Measurements from ENCODE around the gene TBC1D3E. TPM values are rescaled to one million over a fixed set of nuclear protein-coding genes. Genes with fewer than 3 reads are reported as not detected.
"Not testable (repeated sequence)": the region's sequence is repeated elsewhere in the genome, so short reads cannot be mapped to it uniquely, and the experiment has no call there.

Gene TBC1D3E
- not detected for total RNA-seq (ENCODE audit: unreplicated experiment)
- long read RNA-seq = 0 reads

DNA sequence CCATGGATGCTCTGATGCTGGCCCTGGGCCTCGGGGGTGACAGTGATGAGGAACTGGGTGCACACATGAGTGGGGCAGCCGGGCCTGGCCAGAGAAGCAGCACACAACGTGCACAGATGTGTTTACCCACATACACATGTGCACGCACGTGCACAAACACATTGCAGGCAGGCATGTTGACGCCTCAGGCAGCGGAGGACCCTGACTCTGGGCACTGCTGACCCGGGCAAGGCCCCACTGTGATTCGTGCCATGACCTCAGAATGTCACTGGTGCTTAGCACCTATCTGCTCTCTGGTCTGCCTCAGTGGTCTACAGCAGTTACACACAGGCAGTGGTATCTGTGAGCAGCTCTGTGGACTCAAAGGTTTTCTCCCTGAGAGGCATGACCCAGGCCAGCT lies at the start of gene TBC1D3E:
Gene TBC1D3E, plus strand, starts transcription at position 301 of the 400 bp plus-strand sequence. CDS start 1,545 bp downstream, outside the sequence.
- not testable (repeated sequence) for H3K4me1 Mint-ChIP-seq (ENCODE audit: low read depth, unreplicated experiment); H3K27me3 Mint-ChIP-seq (ENCODE audit: unreplicated experiment); H3K36me3 Mint-ChIP-seq (ENCODE audit: unreplicated experiment); H3K4me3 Mint-ChIP-seq (ENCODE audit: unreplicated experiment); H3K9me3 Mint-ChIP-seq (ENCODE audit: unreplicated experiment); DNase-seq; H3K27ac Mint-ChIP-seq (ENCODE audit: unreplicated experiment)

DNA sequence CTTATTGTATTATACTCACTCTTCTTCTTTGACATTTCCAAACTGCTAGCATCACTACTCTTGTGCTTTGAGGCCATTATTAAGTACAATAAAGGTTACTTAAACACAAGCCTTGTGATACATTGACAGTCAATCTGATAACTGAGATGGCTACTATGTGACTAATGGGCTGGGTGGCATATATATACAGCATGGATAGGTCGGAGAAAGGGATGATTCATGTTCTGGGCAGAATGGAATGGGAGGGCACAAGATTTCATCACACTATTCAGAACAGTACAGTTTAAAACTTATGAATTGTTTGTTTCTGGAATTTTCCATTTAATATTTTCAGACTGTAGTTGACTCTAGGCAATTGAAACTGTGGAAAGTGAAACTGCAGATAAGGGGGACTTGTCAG lies 40.4 kb upstream of the TBC1D3E start:
- not testable (repeated sequence) for H3K27me3 Mint-ChIP-seq (ENCODE audit: unreplicated experiment); H3K4me3 Mint-ChIP-seq (ENCODE audit: unreplicated experiment); H3K4me1 Mint-ChIP-seq (ENCODE audit: low read depth, unreplicated experiment); H3K27ac Mint-ChIP-seq (ENCODE audit: unreplicated experiment); H3K36me3 Mint-ChIP-seq (ENCODE audit: unreplicated experiment); H3K9me3 Mint-ChIP-seq (ENCODE audit: unreplicated experiment); DNase-seq

- not testable (repeated sequence) for H3K9me3 Mint-ChIP-seq (ENCODE audit: unreplicated experiment); H3K4me3 Mint-ChIP-seq (ENCODE audit: unreplicated experiment); H3K4me1 Mint-ChIP-seq (ENCODE audit: low read depth, unreplicated experiment); H3K27me3 Mint-ChIP-seq (ENCODE audit: unreplicated experiment); H3K27ac Mint-ChIP-seq (ENCODE audit: unreplicated experiment); H3K36me3 Mint-ChIP-seq (ENCODE audit: unreplicated experiment)
- peak; percentile 2 for DNase-seq
Observed at GRCh38 chr17:38088120-38088519, 39.6 kb upstream of the TBC1D3E start.

- H3K4me3 Mint-ChIP-seq (ENCODE audit: unreplicated experiment); DNase-seq; H3K4me1 Mint-ChIP-seq (ENCODE audit: low read depth, unreplicated experiment); H3K9me3 Mint-ChIP-seq (ENCODE audit: unreplicated experiment); H3K36me3 Mint-ChIP-seq (ENCODE audit: unreplicated experiment); H3K27ac Mint-ChIP-seq (ENCODE audit: unreplicated experiment); H3K27me3 Mint-ChIP-seq (ENCODE audit: unreplicated experiment): not testable (repeated sequence)
Observed at GRCh38 chr17:38094059-38094694, 33.6 kb upstream of the TBC1D3E start.

- not testable (repeated sequence) for H3K4me1 Mint-ChIP-seq (ENCODE audit: low read depth, unreplicated experiment); H3K36me3 Mint-ChIP-seq (ENCODE audit: unreplicated experiment); H3K27me3 Mint-ChIP-seq (ENCODE audit: unreplicated experiment); H3K27ac Mint-ChIP-seq (ENCODE audit: unreplicated experiment); DNase-seq; H3K9me3 Mint-ChIP-seq (ENCODE audit: unreplicated experiment); H3K4me3 Mint-ChIP-seq (ENCODE audit: unreplicated experiment)
Observed at GRCh38 chr17:38099262-38099661, 28.5 kb upstream of the TBC1D3E start.

DNA sequence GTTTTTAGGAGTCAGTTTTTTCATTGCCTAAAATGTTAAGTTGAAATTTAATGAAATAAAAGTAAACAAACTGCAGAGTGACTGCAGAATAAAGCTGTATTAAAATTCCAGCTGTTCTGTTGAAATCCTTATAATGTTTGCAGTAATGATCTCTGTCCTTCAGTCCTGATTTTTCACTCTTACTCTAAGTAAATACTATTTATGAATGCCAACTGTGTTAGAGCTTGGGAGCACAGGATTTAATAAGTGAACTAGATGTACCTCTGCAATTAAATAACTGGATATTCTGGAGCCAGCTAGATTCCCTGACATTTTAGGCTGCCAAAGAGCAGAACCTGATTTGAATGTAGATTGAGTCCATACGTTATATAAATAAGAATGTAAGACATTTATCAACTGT lies 7.9 kb upstream of the TBC1D3E start:
- H3K9me3 Mint-ChIP-seq (ENCODE audit: unreplicated experiment); H3K4me3 Mint-ChIP-seq (ENCODE audit: unreplicated experiment); DNase-seq; H3K27ac Mint-ChIP-seq (ENCODE audit: unreplicated experiment); H3K27me3 Mint-ChIP-seq (ENCODE audit: unreplicated experiment); H3K4me1 Mint-ChIP-seq (ENCODE audit: low read depth, unreplicated experiment); H3K36me3 Mint-ChIP-seq (ENCODE audit: unreplicated experiment): not testable (repeated sequence)

GRCh38 chr17:38134860-38135259 lies 7.1 kb downstream of the TBC1D3E start:
- not testable (repeated sequence) for H3K9me3 Mint-ChIP-seq (ENCODE audit: unreplicated experiment); H3K36me3 Mint-ChIP-seq (ENCODE audit: unreplicated experiment); H3K4me1 Mint-ChIP-seq (ENCODE audit: low read depth, unreplicated experiment); H3K27ac Mint-ChIP-seq (ENCODE audit: unreplicated experiment); H3K4me3 Mint-ChIP-seq (ENCODE audit: unreplicated experiment); H3K27me3 Mint-ChIP-seq (ENCODE audit: unreplicated experiment)
- peak; percentile 17 for DNase-seq

Other genes starting within 250 kb of the TBC1D3E start
- gene TBC1D3K, start 203.5 kb upstream of the TBC1D3E start, total RNA-seq (ENCODE audit: unreplicated experiment) = not detected
- gene TBC1D3L, start 138.9 kb upstream of the TBC1D3E start, total RNA-seq (ENCODE audit: unreplicated experiment) = 76.4 TPM
- gene TBC1D3D, start 124.0 kb upstream of the TBC1D3E start, total RNA-seq (ENCODE audit: unreplicated experiment) = 2.2 TPM
- gene TBC1D3C, start 59.3 kb upstream of the TBC1D3E start, total RNA-seq (ENCODE audit: unreplicated experiment) = not detected
- not detected for gene TBC1D3, start 64.6 kb downstream of the TBC1D3E start, total RNA-seq (ENCODE audit: unreplicated experiment)
- 34.0 TPM for gene MRPL45, start 169.2 kb downstream of the TBC1D3E start, total RNA-seq (ENCODE audit: unreplicated experiment)
- gene GPR179, start 216.0 kb downstream of the TBC1D3E start, total RNA-seq (ENCODE audit: unreplicated experiment) = 0.07 TPM
- gene SOCS7, start 223.9 kb downstream of the TBC1D3E start, total RNA-seq (ENCODE audit: unreplicated experiment) = 33.3 TPM

Data from glutamatergic neuron (in vitro differentiated cells).